ENCODE measurements around the gene APOO. TPM values are rescaled to one million over a fixed set of nuclear protein-coding genes. Genes with fewer than 3 reads are reported as not detected.

The APOO gene
- total RNA-seq, 4 donors from 2014 or later: 2.7 to 31.7 (median 13.9) TPM

- no peak overlapping the region for H3K4me3 ChIP-seq (ENCODE audit: low read depth, poor library complexity, severe bottlenecking)
- DNase-seq (ENCODE audit: low spot score in 2 of 2): no peak
- 44 to 64% methylated on average over 4 to 5 of the region's 5 CpGs for WGBS, 2 donors
- intact Hi-C loops (cut with DNase I; ENCODE audit: low total_unique reads): no loop called here
- TF ChIP-seq CTCF (IDR thresholded peaks at IDR 0.05) (no peak), POLR2A (IDR thresholded peaks at IDR 0.05) (no peak)
Observed at GRCh38 chrX:23803931-23804381, 103.8 kb downstream of the APOO start.

- intact Hi-C loops (cut with DNase I; ENCODE audit: low total_unique reads): no loop called here
- no peak overlapping the region for H3K4me3 ChIP-seq (ENCODE audit: low read depth, poor library complexity, severe bottlenecking)
- WGBS, 2 donors: 81% methylated on average over 5 of the region's 5 CpGs
- DNase-seq (ENCODE audit: low spot score in 2 of 2): no peak
- TF ChIP-seq CTCF (IDR thresholded peaks at IDR 0.05) (no peak), POLR2A (IDR thresholded peaks at IDR 0.05) (no peak)
Observed at GRCh38 chrX:23802431-23802830, 105.3 kb downstream of the APOO start.

- intact Hi-C loops (cut with DNase I; ENCODE audit: low total_unique reads): no loop called here
- H3K4me3 ChIP-seq (ENCODE audit: low read depth, poor library complexity, severe bottlenecking): no peak overlapping the region
- DNase-seq (ENCODE audit: low spot score in 2 of 2): no peak
- TF ChIP-seq CTCF (IDR thresholded peaks at IDR 0.05): no peak
- no peak for TF ChIP-seq POLR2A (IDR thresholded peaks at IDR 0.05)
- 63 to 77% methylated on average over 6 of the region's 6 CpGs for WGBS, 2 donors
Observed at GRCh38 chrX:23799469-23800065, 108.2 kb downstream of the APOO start.

- no peak for DNase-seq (ENCODE audit: low spot score in 2 of 2)
- 31 to 59% methylated on average over 10 to 12 of the region's 12 CpGs for WGBS, 2 donors
- TF ChIP-seq POLR2A (IDR thresholded peaks at IDR 0.05) (no peak), CTCF (IDR thresholded peaks at IDR 0.05) (no peak)
- intact Hi-C loops (cut with DNase I; ENCODE audit: low total_unique reads): no loop called here
- H3K4me3 ChIP-seq (ENCODE audit: low read depth, poor library complexity, severe bottlenecking): no peak overlapping the region
Observed at GRCh38 chrX:23797371-23798128, 110.2 kb downstream of the APOO start.

GRCh38 chrX:23795221-23795620 lies 112.5 kb downstream of the APOO start:
- 67 to 76% methylated on average over 8 of the region's 8 CpGs for WGBS, 2 donors
- TF ChIP-seq CTCF (IDR thresholded peaks at IDR 0.05) (no peak), POLR2A (IDR thresholded peaks at IDR 0.05) (no peak)
- intact Hi-C loops (cut with DNase I; ENCODE audit: low total_unique reads): no loop called here
- no peak for DNase-seq (ENCODE audit: low spot score in 2 of 2)
- H3K4me3 ChIP-seq (ENCODE audit: low read depth, poor library complexity, severe bottlenecking): no peak overlapping the region
